Measurements from ENCODE around the gene STARD3NL. TPM values are rescaled to one million over a fixed set of nuclear protein-coding genes. Genes with fewer than 3 reads are reported as not detected.
A peak's percentile ranks its signal among the peaks of the same experiment; 100 is the strongest.

STARD3NL gene
- total and polyA plus RNA-seq, 10 of the 15 experiments (the other 5 are each of a cell fraction or from before 2014, with no cell fraction given) = 66.1 to 133 (median 85.7) TPM

- ATAC-seq (no peak), DNase-seq (ENCODE audit: low read depth, low spot score) (no peak), FAIRE-seq (no peak)
- ChIA-PET POLR2A (interaction anchor here (0.8 kb wide), 1 partner anchor 12 kb away, joined by 3 read pairs; no protein-coding TSS in a partner anchor), RAD21 (ENCODE audit: unreplicated experiment) (interaction anchor here (1.5 to 2.5 kb wide), 3 partner anchors 21 to 76 kb away, joined by 3 to 10 read pairs (median 9); no protein-coding TSS in a partner anchor), CTCF (interaction anchor here (0.6 to 4.0 kb wide), 15 partner anchors 8 to 276 kb away, joined by 3 to 35 read pairs (median 5); partner anchors contain the start of gene STARD3NL), SMC1A (ENCODE audit: uncharacterized antibody, unreplicated experiment) (interaction anchor here (0.8 to 3.5 kb wide), 10 partner anchors 8 to 37 kb away, joined by 3 to 16 read pairs (median 5); partner anchors contain the start of gene STARD3NL)
- in situ Hi-C loops (cut with MboI) (no loop called here), intact Hi-C loops (cut with micrococcal nuclease; ENCODE audit: unreplicated experiment) (no loop called here)
- H2AFZ ChIP-seq (ENCODE audit: control insufficient read depth, low read depth, low read length) = no peak overlapping the region
- peak overlapping the region; percentile 61 for H3K4me2 ChIP-seq (ENCODE audit: control insufficient read depth, insufficient read depth)
- no peak overlapping the region for H3K9ac ChIP-seq (ENCODE audit: control insufficient read depth, insufficient read depth, low read length)
- H4K20me1 ChIP-seq (ENCODE audit: control insufficient read depth, insufficient read depth) = no peaks in the 10 kb centered on the region
- no peaks in the 10 kb centered on the region for H3K27me3 ChIP-seq (replicated peaks in 1 of 2; ENCODE audit: control insufficient read depth in 2 of 2, insufficient read depth in 2 of 2, low read length in 1 of 2)
- H3K4me3 ChIP-seq = 0 out of 2 replicates have a peak overlapping the region, but pooled peaks have one; percentile 8
- H3K9me3 ChIP-seq (replicated peaks; ENCODE audit: control insufficient read depth, insufficient read depth, low read length) = no peaks in the 10 kb centered on the region; the same call in none of the 3 replicates
- no TSS peak for BruUV-seq (replicated peaks)
- 92% methylated on average over 6 of the region's 6 CpGs for whole genome bisulfite sequencing (ENCODE audit: insufficient coverage, insufficient replicate concordance, low lambda C conversion rate, missing lambda C conversion rate)
- peaks cover 97% of the 10 kb centered on the region for H3K79me2 ChIP-seq (ENCODE audit: control insufficient read depth, insufficient read depth, low read length)
- no peak overlapping the region for H3K27ac ChIP-seq (ENCODE audit: control insufficient read depth, insufficient read depth)
- peaks cover 0 to 8% of the 10 kb centered on the region in 2 experiments; a peak in 2 of 4 replicates for H3K36me3 ChIP-seq (ENCODE audit: control insufficient read depth in 2 of 2, insufficient read depth in 2 of 2, low read length in 1 of 2)
- peaks cover 39% of the 10 kb centered on the region for H3K4me1 ChIP-seq (ENCODE audit: control insufficient read depth, insufficient read depth, low read length)
- peak; percentile 24 for TF ChIP-seq MEF2B (IDR thresholded peaks at IDR 0.05; ENCODE audit: partially characterized antibody, poor library complexity, severe bottlenecking)
- no peak for TF ChIP-seq ASH2L (IDR thresholded peaks at IDR 0.05; ENCODE audit: borderline replicate concordance, low read depth)
Measured at GRCh38 chr7:38185395-38186307, 7.6 kb downstream of the STARD3NL start.
